ENCODE results near the gene NOX5. TPM values are rescaled to one million over a fixed set of nuclear protein-coding genes. Genes with fewer than 3 reads are reported as not detected.

The NOX5 gene
- total RNA-seq, 2 experiments from 2014 or later, result 0.06 TPM; not detected in 1

DNA sequence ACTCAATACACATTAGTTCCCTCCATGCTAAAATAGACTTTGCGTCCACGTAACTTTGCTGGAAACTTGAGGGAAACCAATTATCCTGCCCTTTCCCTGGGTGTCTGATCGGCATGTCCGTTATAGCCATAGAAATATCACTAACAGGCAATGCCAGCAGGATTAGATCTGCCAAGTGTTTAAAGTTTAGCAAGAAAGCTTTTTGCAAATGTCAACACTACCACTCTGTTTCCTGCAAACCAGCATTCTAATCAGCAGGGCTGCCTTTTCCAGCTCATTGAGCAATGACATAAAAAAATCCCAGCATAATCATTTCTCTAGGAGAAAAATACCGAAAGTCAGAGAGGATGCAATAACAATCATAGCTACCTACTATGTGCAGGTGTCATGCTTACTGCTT is 60.9 kb downstream of the NOX5 start:
- no peak for DNase-seq
- no peak for ATAC-seq
- no peaks in the 10 kb centered on the region for H3K36me3 Mint-ChIP-seq
- H3K27me3 Mint-ChIP-seq, result peaks cover 58% of the 10 kb centered on the region
- no peaks in the 10 kb centered on the region for H3K9me3 Mint-ChIP-seq (ENCODE audit: low read depth)
- CTCF ChIA-PET, result no interaction called here
- H3K4me1 Mint-ChIP-seq, result peaks cover 11% of the 10 kb centered on the region
- no peak overlapping the region for H3K27ac Mint-ChIP-seq
- H3K4me3 Mint-ChIP-seq, result no peak overlapping the region

DNA sequence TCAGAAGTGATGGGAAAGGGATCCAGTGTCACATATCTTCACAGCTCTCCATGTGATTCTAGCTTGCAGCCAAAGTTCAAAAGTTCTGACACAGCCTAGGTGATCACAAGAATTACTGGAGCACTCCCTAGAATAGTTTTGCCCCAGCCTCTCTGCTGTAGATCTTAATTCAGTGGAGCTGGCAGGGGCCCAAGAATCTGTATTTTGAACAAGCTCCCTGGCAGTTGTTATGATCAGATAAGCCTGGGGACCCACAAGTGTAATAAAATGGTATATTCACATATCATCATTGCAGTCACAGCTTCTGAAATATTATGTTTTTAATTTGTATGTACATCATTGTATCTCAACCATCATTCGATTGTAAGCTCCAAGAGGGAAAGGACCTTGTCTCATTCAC is 62.3 kb downstream of the NOX5 start:
- no peak for DNase-seq
- Mint-ChIP-seq H3K4me3 (no peak overlapping the region), H3K36me3 (no peaks in the 10 kb centered on the region), H3K27me3 (peaks cover 59% of the 10 kb centered on the region), H3K9me3 (ENCODE audit: low read depth) (no peaks in the 10 kb centered on the region), H3K4me1 (peaks cover 19% of the 10 kb centered on the region), H3K27ac (no peak overlapping the region)
- CTCF ChIA-PET, result interaction anchor here (1.4 to 1.7 kb wide), 2 partner anchors 9 to 14 kb away, joined by 3 to 6 read pairs; no protein-coding TSS in a partner anchor
- no peak for ATAC-seq

DNA sequence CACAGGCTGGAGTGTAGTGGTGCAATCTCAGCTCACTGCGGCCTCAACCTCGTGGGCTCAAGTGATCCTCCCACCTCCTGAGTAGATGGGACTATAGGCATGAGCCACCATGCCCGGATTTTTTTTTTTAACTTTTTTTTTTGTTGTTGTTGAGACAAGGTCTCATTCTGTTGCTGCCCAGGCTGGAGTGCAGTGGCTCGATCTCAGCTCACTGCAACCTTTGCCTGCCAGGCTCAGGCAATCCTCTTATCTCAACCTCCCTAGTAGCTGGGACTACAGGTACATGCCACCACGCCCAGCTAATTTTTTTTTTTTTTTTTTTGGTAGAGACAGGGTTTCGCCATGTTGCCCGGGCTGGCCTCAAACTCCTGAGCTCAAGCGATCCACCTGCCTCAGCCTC is 64.1 kb downstream of the NOX5 start:
- DNase-seq (no peak), ATAC-seq (no peak)
- Mint-ChIP-seq H3K27ac (no peak overlapping the region), H3K4me1 (peaks cover 30% of the 10 kb centered on the region), H3K9me3 (ENCODE audit: low read depth) (no peaks in the 10 kb centered on the region), H3K27me3 (peaks cover 45% of the 10 kb centered on the region), H3K4me3 (no peak overlapping the region), H3K36me3 (no peaks in the 10 kb centered on the region)
- CTCF ChIA-PET, result interaction anchor here (0.6 to 1.5 kb wide), 2 partner anchors 14 to 20 kb away, joined by 3 to 4 read pairs; no protein-coding TSS in a partner anchor

DNA sequence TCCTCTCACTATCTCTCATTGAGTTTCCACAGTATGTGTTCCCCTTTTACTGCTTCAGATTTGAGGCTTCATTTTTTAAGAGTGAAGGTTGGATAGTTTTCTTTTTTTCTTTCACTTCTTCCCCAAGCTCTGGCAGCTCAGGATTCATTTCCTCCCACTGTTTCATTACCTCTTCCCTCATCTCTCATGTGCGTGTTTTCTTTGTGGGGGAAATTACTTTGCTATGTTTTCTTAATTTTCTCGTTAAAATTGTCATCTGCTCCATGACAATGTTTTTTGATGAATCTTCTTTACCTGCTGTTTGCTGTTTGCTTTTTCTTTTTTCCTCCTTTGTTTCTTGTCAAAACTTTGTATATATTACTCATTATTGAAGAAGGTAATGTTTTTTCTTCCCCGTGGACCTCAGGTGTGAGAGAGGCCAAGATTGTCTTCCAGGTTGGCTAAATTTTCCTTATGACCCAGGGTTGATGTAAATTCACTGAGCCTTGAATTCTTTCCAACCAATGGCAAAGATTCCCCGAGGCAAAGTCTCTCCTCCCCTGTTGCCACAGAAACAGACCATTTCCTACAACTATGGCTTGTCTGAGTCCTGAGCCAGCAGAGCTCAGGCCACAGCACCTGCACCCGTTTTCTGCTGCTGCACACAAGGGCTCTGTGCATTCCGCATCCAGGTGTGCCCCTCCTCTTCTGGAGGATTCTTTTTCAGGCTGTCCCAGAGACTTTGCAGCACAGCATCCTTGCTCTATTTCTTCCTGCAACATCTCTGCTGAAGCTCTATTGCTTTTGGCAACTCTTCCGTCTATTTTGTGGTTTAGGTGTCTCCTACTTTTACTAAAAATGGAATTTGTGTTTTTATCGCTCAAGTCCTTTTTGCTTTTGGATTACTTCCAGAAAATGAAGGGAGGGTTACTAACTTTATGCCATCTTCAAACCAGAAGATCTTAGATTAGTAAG is 66.1 kb downstream of the NOX5 start:
- no peak for DNase-seq
- CTCF ChIA-PET, result interaction anchor here (0.7 kb wide), 1 partner anchor 13 kb away, joined by 3 read pairs; no protein-coding TSS in a partner anchor
- H3K4me3 Mint-ChIP-seq, result no peak overlapping the region

DNA sequence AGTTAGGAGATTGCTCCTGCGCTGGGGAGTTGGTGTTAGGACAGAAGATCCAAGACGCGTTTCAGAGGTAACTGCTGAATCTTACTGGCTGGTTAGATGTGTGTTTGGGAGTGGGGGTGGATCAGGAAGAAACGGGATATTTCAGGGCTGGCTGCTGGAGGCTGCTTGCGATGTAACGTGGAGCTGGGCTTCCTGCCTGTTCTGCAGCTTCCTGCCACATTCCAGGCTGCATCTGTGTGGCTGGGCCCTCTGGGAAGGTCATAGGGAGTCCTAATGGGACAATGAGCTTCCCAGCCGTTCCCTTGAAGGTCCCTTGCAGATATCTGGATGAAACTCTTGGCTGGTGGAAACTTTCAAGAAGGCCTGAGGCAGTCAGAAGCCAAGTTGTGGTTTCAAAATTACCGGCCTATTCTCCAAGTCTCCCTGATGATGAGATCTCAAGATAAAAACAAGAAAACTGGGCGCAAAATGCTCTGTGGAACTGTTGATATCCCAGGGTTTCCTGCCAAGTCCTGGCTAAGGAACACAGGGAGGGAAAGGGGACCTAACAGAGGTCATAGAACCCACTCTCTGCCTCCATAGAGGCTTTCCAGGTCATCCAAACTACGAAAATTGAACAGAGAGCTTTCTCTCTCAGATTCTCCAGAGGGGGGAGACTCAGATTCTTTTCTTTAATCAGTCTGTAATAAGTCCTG is 67.0 kb downstream of the NOX5 start:
- H3K36me3 Mint-ChIP-seq, result no peaks in the 10 kb centered on the region
- H3K4me1 Mint-ChIP-seq, result peaks cover 26% of the 10 kb centered on the region
- CTCF ChIA-PET, result no interaction called here
- H3K4me3 Mint-ChIP-seq, result no peak overlapping the region
- H3K27me3 Mint-ChIP-seq, result peaks cover 33% of the 10 kb centered on the region
- no peak for DNase-seq
- ATAC-seq, result no peak
- no peaks in the 10 kb centered on the region for H3K9me3 Mint-ChIP-seq (ENCODE audit: low read depth)
- H3K27ac Mint-ChIP-seq, result no peak overlapping the region

More for the DNA sequence above, 66.1 kb downstream of the NOX5 start:
- Mint-ChIP-seq H3K27me3 (peaks cover 33% of the 10 kb centered on the region), H3K9me3 (ENCODE audit: low read depth) (no peaks in the 10 kb centered on the region), H3K36me3 (no peaks in the 10 kb centered on the region), H3K4me1 (peaks cover 26% of the 10 kb centered on the region), H3K27ac (no peak overlapping the region)
- ATAC-seq, result no peak

DNA sequence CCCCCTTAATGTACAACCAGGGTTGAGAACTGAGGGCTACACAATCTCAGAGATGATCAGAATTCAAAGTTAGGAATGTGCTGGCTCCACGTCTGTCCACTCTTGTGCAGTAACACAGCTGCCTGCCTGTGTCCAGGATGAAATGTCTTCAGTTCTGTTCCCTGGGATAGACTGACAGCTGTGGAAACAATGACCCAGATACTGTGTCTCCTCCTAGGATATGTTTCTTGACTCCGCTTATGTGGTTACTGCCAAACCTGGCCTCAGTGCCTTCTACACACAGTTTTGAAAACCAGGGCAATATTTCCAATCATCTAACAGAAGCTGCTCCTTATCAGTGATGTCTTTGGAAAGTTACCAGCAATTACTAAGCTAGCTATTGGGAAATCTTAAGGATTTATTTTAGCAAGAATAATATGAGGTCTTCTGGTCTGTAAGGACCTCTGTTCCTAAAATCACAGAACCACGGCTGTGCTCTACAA is 67.6 kb downstream of the NOX5 start:
- ATAC-seq (no peak), DNase-seq (no peak)
- H3K4me3 Mint-ChIP-seq, result no peak overlapping the region
- no peaks in the 10 kb centered on the region for H3K36me3 Mint-ChIP-seq
- H3K27me3 Mint-ChIP-seq, result peaks cover 37% of the 10 kb centered on the region
- CTCF ChIA-PET, result no interaction called here
- H3K27ac Mint-ChIP-seq, result no peak overlapping the region
- H3K9me3 Mint-ChIP-seq (ENCODE audit: low read depth), result no peaks in the 10 kb centered on the region
- peaks cover 26% of the 10 kb centered on the region for H3K4me1 Mint-ChIP-seq

DNA sequence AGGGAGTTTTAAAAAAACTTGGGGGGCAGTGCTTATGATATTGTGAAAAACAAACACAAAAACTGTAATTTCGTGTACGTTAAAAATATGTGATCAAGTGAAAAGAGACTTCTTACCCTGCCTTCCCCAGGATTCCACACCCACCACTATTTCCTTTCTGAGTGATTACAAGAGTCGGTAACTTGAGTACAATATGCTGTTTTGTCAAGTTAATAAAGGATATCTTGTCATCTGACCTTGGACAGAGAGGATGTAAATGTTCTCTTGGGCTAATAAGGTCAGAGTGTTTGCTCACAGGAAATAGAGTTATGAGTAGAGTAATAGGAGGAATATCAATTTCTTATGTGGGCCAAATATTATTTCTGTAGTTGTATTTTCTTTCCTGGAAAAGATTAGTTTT is 68.1 kb downstream of the NOX5 start:
- CTCF ChIA-PET, result no interaction called here
- no peaks in the 10 kb centered on the region for H3K36me3 Mint-ChIP-seq
- H3K27me3 Mint-ChIP-seq, result peaks cover 41% of the 10 kb centered on the region
- no peak overlapping the region for H3K27ac Mint-ChIP-seq
- ATAC-seq, result peak; percentile 49
- peaks cover 26% of the 10 kb centered on the region for H3K4me1 Mint-ChIP-seq
- H3K9me3 Mint-ChIP-seq (ENCODE audit: low read depth), result no peaks in the 10 kb centered on the region
- no peak overlapping the region for H3K4me3 Mint-ChIP-seq
- no peak for DNase-seq

DNA sequence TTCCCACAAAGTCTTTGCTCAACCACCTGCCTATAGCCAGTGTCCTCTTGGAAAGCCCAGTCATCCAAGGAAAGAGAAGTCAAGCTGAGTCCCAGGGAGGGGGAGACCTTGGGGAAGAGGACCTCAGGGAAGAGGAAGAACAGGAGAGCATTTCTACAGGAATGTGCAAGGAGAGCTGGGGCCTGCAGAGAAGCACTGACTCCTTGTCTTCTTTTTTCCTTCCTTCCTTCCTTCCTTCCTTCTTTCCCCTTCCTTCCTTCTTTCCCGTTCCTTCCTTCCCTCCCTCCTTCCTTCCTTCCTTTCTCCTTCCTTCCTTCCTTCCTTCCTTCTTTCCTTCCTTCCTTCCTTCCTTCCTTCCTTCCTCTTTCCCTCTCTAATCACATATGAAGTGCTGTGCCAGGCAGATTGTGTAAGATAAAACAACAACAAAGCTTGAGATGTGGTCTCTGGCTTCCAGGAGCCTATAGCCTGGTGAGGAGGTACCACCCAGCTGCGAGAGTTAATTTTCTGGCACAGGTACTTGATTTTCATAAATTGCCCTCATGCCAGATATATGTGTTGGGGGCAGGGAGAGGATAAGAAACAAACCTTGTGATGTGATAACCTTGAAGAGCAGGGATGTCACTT is 70.0 kb downstream of the NOX5 start:
- H3K4me3 Mint-ChIP-seq, result no peak overlapping the region
- H3K27me3 Mint-ChIP-seq, result peaks cover 49% of the 10 kb centered on the region
- peaks cover 26% of the 10 kb centered on the region for H3K4me1 Mint-ChIP-seq
- H3K9me3 Mint-ChIP-seq (ENCODE audit: low read depth), result no peaks in the 10 kb centered on the region
- no peaks in the 10 kb centered on the region for H3K36me3 Mint-ChIP-seq
- CTCF ChIA-PET, result interaction anchor here (0.8 to 1.6 kb wide), 2 partner anchors 19 to 310 kb away, joined by 3 to 4 read pairs; no protein-coding TSS in a partner anchor
- no peak overlapping the region for H3K27ac Mint-ChIP-seq
- no peak for DNase-seq
- ATAC-seq, result no peak

DNA sequence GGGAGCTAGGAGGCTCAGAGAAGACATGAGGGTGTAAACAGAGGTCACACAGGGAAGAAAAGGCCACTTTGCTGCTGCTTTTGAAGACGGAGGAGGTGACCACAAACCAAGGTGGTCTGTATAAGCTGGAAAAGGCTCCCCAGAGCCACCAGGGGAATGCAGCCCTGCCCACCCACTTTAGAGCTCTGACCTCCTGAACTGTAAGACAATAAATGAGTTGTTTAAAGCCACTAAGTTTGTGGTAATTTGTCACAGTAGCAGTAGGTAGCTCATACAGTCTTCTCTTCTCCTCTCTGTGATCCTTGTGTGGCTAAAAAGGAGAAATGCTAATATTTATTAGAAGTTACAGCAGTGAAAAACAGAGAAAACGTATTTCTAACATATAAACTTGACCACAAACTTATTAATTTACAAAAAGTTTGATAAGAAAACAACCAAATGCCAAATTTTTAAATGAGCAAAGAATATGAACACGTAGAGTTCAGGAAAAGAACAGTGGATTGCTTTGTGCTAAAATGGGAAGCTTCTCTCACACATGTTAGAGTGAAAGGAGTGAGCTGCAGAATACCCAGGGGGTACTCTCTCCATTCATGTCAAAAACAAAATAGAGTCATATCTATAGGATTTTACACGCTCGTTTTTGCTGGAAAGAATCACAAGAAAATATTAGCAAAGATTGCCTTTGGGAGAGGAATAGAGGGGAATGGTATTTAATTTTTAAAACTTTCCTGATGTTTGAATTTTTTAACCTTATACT is 71.0 kb downstream of the NOX5 start:
- no peak for DNase-seq
- no peak for ATAC-seq
- CTCF ChIA-PET, result interaction anchor here (0.8 to 1.5 kb wide), 2 partner anchors 9 to 18 kb away, joined by 3 read pairs; no protein-coding TSS in a partner anchor
- H3K27ac Mint-ChIP-seq, result no peak overlapping the region
- H3K36me3 Mint-ChIP-seq, result no peaks in the 10 kb centered on the region
- peaks cover 26% of the 10 kb centered on the region for H3K4me1 Mint-ChIP-seq
- no peaks in the 10 kb centered on the region for H3K9me3 Mint-ChIP-seq (ENCODE audit: low read depth)
- H3K27me3 Mint-ChIP-seq, result peaks cover 45% of the 10 kb centered on the region
- no peak overlapping the region for H3K4me3 Mint-ChIP-seq

DNA sequence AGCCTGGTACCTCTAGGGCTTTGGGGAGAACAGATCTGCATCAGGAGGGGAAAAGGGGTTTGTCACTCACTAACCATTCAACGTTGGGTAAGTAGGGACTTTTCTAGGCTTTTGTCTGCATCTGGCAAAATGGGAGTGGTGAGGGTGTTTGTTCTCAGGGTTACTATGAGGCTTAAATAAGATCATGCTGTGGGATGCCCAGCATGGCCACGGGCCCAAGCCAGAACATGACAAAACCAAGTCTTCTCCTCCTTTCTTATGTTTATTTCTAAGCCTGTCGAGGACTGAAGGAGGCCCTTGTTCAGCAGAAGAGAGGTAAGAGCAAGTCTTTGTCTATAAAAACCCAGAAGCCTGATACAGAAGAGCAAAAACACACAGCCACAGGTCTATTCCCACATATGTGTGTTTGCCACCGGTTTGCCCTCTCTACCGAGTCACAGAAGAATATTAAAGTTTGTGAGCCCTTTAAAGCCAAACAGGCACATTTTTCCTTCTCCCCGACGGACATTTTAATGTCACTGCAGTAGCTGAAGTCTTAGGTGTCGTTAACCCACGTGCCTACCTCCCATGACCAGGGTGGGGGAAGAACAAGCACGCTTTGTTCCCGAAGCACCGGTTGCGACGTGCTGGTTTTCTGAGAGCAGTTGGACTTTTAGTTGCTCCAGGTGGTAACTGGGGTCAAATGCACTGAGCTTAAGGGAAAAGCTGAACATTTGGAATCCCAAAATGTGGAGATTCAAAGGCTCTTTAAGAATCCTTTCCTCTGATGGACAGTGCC is 72.1 kb downstream of the NOX5 start:
- Mint-ChIP-seq H3K36me3 (no peaks in the 10 kb centered on the region), H3K4me1 (peaks cover 19% of the 10 kb centered on the region), H3K27me3 (peaks cover 35% of the 10 kb centered on the region), H3K4me3 (no peak overlapping the region), H3K9me3 (ENCODE audit: low read depth) (no peaks in the 10 kb centered on the region), H3K27ac (no peak overlapping the region)
- no peak for DNase-seq
- no peak for ATAC-seq
- CTCF ChIA-PET, result interaction anchor here (1.5 kb wide), 1 partner anchor 10 kb away, joined by 3 read pairs; no protein-coding TSS in a partner anchor

DNA sequence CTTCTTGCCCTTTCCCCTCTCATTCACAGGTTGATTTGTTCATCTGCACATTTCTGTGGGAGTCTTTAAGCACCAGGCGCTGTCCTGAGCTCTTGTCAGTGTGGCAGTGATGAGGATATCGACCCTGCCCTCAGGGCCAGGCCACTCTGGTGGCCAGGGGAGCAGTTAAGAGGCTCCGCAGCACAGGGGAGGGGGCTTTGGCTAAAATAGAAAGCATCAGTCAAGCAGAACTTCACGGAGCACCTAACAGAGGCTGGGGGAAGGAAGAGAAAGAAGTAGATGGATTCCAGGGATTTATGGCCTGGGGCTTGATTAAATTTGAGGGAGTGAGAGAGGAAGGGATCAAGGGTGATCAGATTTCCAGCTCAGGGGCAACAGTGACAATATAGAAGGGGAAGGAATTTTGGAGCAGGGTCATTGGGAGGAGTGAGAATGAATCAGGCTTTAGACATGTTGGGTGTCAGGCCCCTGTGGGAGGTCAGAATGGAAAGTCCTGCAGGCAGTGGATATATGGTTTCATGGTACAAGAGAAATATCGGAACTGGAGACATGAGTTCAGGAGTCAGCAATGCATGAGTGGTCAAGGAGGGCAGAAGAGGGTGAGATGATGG is 73.0 kb downstream of the NOX5 start:
- DNase-seq (no peak), ATAC-seq (no peak)
- H3K4me3 Mint-ChIP-seq, result no peak overlapping the region
- peaks cover 12% of the 10 kb centered on the region for H3K4me1 Mint-ChIP-seq
- H3K36me3 Mint-ChIP-seq, result no peaks in the 10 kb centered on the region
- H3K27me3 Mint-ChIP-seq, result peaks cover 34% of the 10 kb centered on the region
- H3K9me3 Mint-ChIP-seq (ENCODE audit: low read depth), result no peaks in the 10 kb centered on the region
- CTCF ChIA-PET, result no interaction called here
- H3K27ac Mint-ChIP-seq, result no peak overlapping the region
